Inflammatory macrophage treated with lipopolysaccharide for 4 hours (primary cell): Measurements from ENCODE around the gene TMTC2.

Experiments
- DNase-seq: peaks from one replicate; pipeline ENCODE4 v3.0.0-alpha.2; 2020

Gene TMTC2

GRCh38 chr12:82855872-82856271 lies 169.2 kb downstream of the TMTC2 start:
- DNase-seq: no peak

- DNase-seq: no peak
Measured at GRCh38 chr12:82857276-82857675, 170.6 kb downstream of the TMTC2 start.

- DNase-seq: no peak
Measured at GRCh38 chr12:82857911-82858533, 171.3 kb downstream of the TMTC2 start.

GRCh38 chr12:82858534-82858917 lies 171.8 kb downstream of the TMTC2 start:
- DNase-seq: no peak

- no peak for DNase-seq
Measured at GRCh38 chr12:82862069-82862841, 175.5 kb downstream of the TMTC2 start.

GRCh38 chr12:82862876-82863649 lies 176.4 kb downstream of the TMTC2 start:
- DNase-seq: no peak

GRCh38 chr12:82866227-82866775 lies 179.6 kb downstream of the TMTC2 start:
- no peak for DNase-seq

GRCh38 chr12:82866946-82867345 lies 180.2 kb downstream of the TMTC2 start:
- no peak for DNase-seq

GRCh38 chr12:82867762-82868500 lies 181.2 kb downstream of the TMTC2 start:
- no peak for DNase-seq

- peak; percentile 21 for DNase-seq
Measured at GRCh38 chr12:82870771-82871377, 184.2 kb downstream of the TMTC2 start.

GRCh38 chr12:82872088-82872487 lies 185.4 kb downstream of the TMTC2 start:
- DNase-seq: no peak

- DNase-seq: no peak
Measured at GRCh38 chr12:82873309-82873708, 186.6 kb downstream of the TMTC2 start.

- DNase-seq: no peak
Measured at GRCh38 chr12:82873951-82874350, 187.2 kb downstream of the TMTC2 start.

- peak; percentile 36 for DNase-seq
Measured at GRCh38 chr12:82874945-82875344, 188.2 kb downstream of the TMTC2 start.

GRCh38 chr12:82876075-82876474 lies 189.4 kb downstream of the TMTC2 start:
- DNase-seq: no peak

- DNase-seq: no peak
Measured at GRCh38 chr12:82877963-82878362, 191.3 kb downstream of the TMTC2 start.

GRCh38 chr12:82880442-82880901 lies 193.8 kb downstream of the TMTC2 start:
- DNase-seq: no peak

- DNase-seq: peak; percentile 35
Measured at GRCh38 chr12:82883394-82884355, 197.0 kb downstream of the TMTC2 start.

GRCh38 chr12:82886671-82887340 lies 200.1 kb downstream of the TMTC2 start:
- no peak for DNase-seq

GRCh38 chr12:82893896-82894295 lies 207.2 kb downstream of the TMTC2 start:
- peak; percentile 50 for DNase-seq
